Spleen (tissue), 11 donors: ENCODE measurements around the gene RFX2. TPM values are rescaled to one million over a fixed set of nuclear protein-coding genes. Genes with fewer than 3 reads are reported as not detected.

Experiments
- DNase-seq: peaks from one replicate; pipeline ENCODE4 v3.0.0-alpha.2; 2020
- H3K27ac ChIP-seq, 8 donors: fragments of 200-600 bp; sonication (generic) in 7 of 8; 1 replicate in 4 of 8; 2 replicates in 4 of 8; pipeline versions ENCODE4 v1.5.0 to v1.8.0; 2016 to 2021; ENCODE audit warnings: inconsistent platforms in 4 of 8, mild to moderate bottlenecking in 4 of 8, moderate library complexity in 1 of 8
- H3K27me3 ChIP-seq, 7 donors: fragments of 200-600 bp; sonication (generic) in 6 of 7; replicated peaks in 1 of 7; 1 replicate in 4 of 7; 2 replicates in 3 of 7; pipeline versions ENCODE4 v1.5.0 to v1.8.0; 2016 to 2021; ENCODE audit warnings: inconsistent platforms in 3 of 7, mild to moderate bottlenecking in 1 of 7
- H3K36me3 ChIP-seq, 6 donors: fragments of 200-600 bp; sonication (generic) in 5 of 6; 1 replicate in 4 of 6; 2 replicates in 2 of 6; pipeline versions ENCODE4 v1.5.0 to v1.8.0; 2016 to 2021; ENCODE audit warnings: inconsistent platforms in 2 of 6
- H3K4me1 ChIP-seq, 6 donors: fragments of 200-600 bp; sonication (generic) in 5 of 6; 1 replicate in 3 of 6; 2 replicates in 3 of 6; pipeline versions ENCODE4 v1.5.0 to v1.8.0; 2016 to 2021; ENCODE audit warnings: inconsistent platforms in 3 of 6
- H3K4me3 ChIP-seq, 8 donors: fragments of 200-600 bp; sonication (generic) in 7 of 8; 1 replicate in 4 of 8; 2 replicates in 4 of 8; pipeline versions ENCODE4 v1.5.0 to v1.8.0; 2016 to 2021; ENCODE audit warnings: inconsistent platforms in 4 of 8, mild to moderate bottlenecking in 4 of 8, moderate library complexity in 2 of 8
- H3K9me3 ChIP-seq, 8 donors: fragments of 200-600 bp; sonication (generic) in 7 of 8; 1 replicate in 4 of 8; 2 replicates in 4 of 8; pipeline versions ENCODE4 v1.5.0 to v1.8.0; 2016 to 2021; ENCODE audit warnings: inconsistent platforms in 4 of 8
- CTCF ChIP-seq, 11 experiments: fragments of 200-600 bp in 7 of 11; fragments of 450-650 bp in 4 of 11; sonication (generic) in 4 of 11; IDR thresholded peaks in 8 of 11; conservative IDR thresholded peaks in 3 of 11; 1 replicate in 7 of 11; 2 replicates in 4 of 11; pipeline versions ENCODE4 v1.4.0 to v1.8.0; 2016 to 2021; ENCODE audit warnings: antibody characterized with exemption in 11 of 11, inconsistent platforms in 4 of 11, mild to moderate bottlenecking in 1 of 11
- POLR2A ChIP-seq, 3 donors: fragments of 450-650 bp; IDR thresholded peaks; one replicate each; pipeline ENCODE4 v1.5.1; 2017; ENCODE audit warnings: antibody characterized with exemption in 3 of 3, mild to moderate bottlenecking in 1 of 3
- POLR2AphosphoS5 ChIP-seq, 3 donors: sonication (generic); formaldehyde crosslinking; IDR thresholded peaks; one replicate each; pipeline ENCODE4 v1.5.1; 2017; ENCODE audit warnings: antibody characterized with exemption in 3 of 3
- WGBS, 5 donors: extraction: QIAGEN DNeasy Blood & Tissue Kit in 3 of 5; methylation state at CpG; one replicate each; pipeline versions ENCODE4 v1.1.5 to v1.1.7; 2013 to 2018; 5-methylcytosine and 5-hydroxymethylcytosine counted together
- intact Hi-C: fragments of 100-400 bp; cut with DNase I; formaldehyde crosslinking; loops from one replicate; pipeline ENCODE4 v1.15.0; 2023; ENCODE audit warnings: low total_unique reads
- polyA plus RNA-seq, 3 donors: library from polyadenylated mRNA; stranded (reverse); fragments of 200-250 nt; gene quantifications; one replicate each; pipeline ENCODE4 v1.2.1, GENCODE V29; 2013
- total RNA-seq, 7 donors: library from RNA; depleted of rRNA in 3 of 7; stranded (reverse); fragments of >200 nt in 3 of 7; fragmentation: NEBNext Ultra II Directional in 4 of 7; extraction: Animal tissue kit (Norgen Biotek cat#: 25700) in 4 of 7; gene quantifications; one replicate each; pipeline versions ENCODE4 v1.1.0 to v1.2.1, GENCODE V29; 2016 to 2021
- donor health status: healthy with polysubstance abuse.
- donor health status: DM: no; HTN: no; CAD: no; lungs with moderate emphysema.
- donor health status: DM: no; HTN: no; CAD: no.
- donor health status: Bipolar disorder and iron deficiency.
- donor health status: healthy.
- donor health status: DM: no; HTN: no; CAD: no.
- donor health status: DM: yes; HTN: yes; CAD: no.

Gene RFX2
- total and polyA plus RNA-seq, 10 donors, result 1.1 to 15.8 (median 7.8) TPM

GRCh38 chr19:6092329-6093286, 17.7 kb downstream of the RFX2 start:
- H3K36me3 ChIP-seq, result no peaks in the 10 kb centered on the region
- intact Hi-C loops, result no loop called here
- no peaks in the 10 kb centered on the region for H3K9me3 ChIP-seq
- peak in 1 of 3 donors; percentile 8 for TF ChIP-seq POLR2AphosphoS5 (IDR thresholded peaks at IDR 0.05)
- TF ChIP-seq POLR2A (IDR thresholded peaks at IDR 0.05), result no peak
- 61 to 73% (median 67%) methylated on average over 39 to 40 of the region's 40 CpGs for WGBS, 5 donors
- peaks cover 2 to 31% (median 11%) of the 10 kb centered on the region in 6 donors for H3K4me1 ChIP-seq
- H3K27ac ChIP-seq, result peak overlapping the region in 3 of 8 donors; percentile 22 to 49 (median 43)
- no peak for DNase-seq
- H3K4me3 ChIP-seq, result no peak overlapping the region
- H3K27me3 ChIP-seq, result no peaks in the 10 kb centered on the region

- no peak for DNase-seq
- TF ChIP-seq CTCF (IDR thresholded peaks at IDR 0.05 in 8 of 11, conservative IDR thresholded peaks at IDR 0.05 in 3 of 11), result no peak
- TF ChIP-seq POLR2A (IDR thresholded peaks at IDR 0.05), result no peak
- no peak for TF ChIP-seq POLR2AphosphoS5 (IDR thresholded peaks at IDR 0.05)
- WGBS, 5 donors, result 65 to 77% (median 71%) methylated on average over 8 of the region's 8 CpGs
- Histone ChIP-seq H3K27ac (peak overlapping the region in 3 of 8 donors; percentile 22 to 49 (median 43)), H3K4me3 (no peak overlapping the region), H3K4me1 (peaks cover 10 to 39% (median 19%) of the 10 kb centered on the region in 6 donors), H3K36me3 (no peaks in the 10 kb centered on the region), H3K9me3 (no peaks in the 10 kb centered on the region), H3K27me3 (no peaks in the 10 kb centered on the region)
- intact Hi-C loops, result no loop called here
These were observed 18.5 kb downstream of the RFX2 start for GRCh38 chr19:6091771-6092291.

- no peak for TF ChIP-seq POLR2A (IDR thresholded peaks at IDR 0.05)
- no peak for TF ChIP-seq CTCF (IDR thresholded peaks at IDR 0.05 in 8 of 11, conservative IDR thresholded peaks at IDR 0.05 in 3 of 11)
- no peak for TF ChIP-seq POLR2AphosphoS5 (IDR thresholded peaks at IDR 0.05)
- H3K4me3 ChIP-seq, result no peak overlapping the region
- no peaks in the 10 kb centered on the region for H3K36me3 ChIP-seq
- DNase-seq, result no peak
- no peaks in the 10 kb centered on the region for H3K27me3 ChIP-seq
- no peaks in the 10 kb centered on the region for H3K9me3 ChIP-seq
- intact Hi-C loops, result no loop called here
- 86 to 97% (median 95%) methylated on average over 3 of the region's 3 CpGs for WGBS, 5 donors
- H3K27ac ChIP-seq, result no peak overlapping the region
- H3K4me1 ChIP-seq, result peaks cover 12 to 47% (median 25%) of the 10 kb centered on the region in 6 donors
These were observed 19.7 kb downstream of the RFX2 start for GRCh38 chr19:6090634-6091033.

- H3K9me3 ChIP-seq, result peaks cover 0 to 3% (median 0%) of the 10 kb centered on the region in 8 donors
- DNase-seq, result no peak
- intact Hi-C loops, result no loop called here
- H3K36me3 ChIP-seq, result no peaks in the 10 kb centered on the region
- TF ChIP-seq POLR2A (IDR thresholded peaks at IDR 0.05) (no peak), CTCF (IDR thresholded peaks at IDR 0.05 in 8 of 11, conservative IDR thresholded peaks at IDR 0.05 in 3 of 11) (no peak), POLR2AphosphoS5 (IDR thresholded peaks at IDR 0.05) (no peak)
- H3K27me3 ChIP-seq, result no peaks in the 10 kb centered on the region
- peak overlapping the region in 3 of 8 donors; percentile 61 to 73 (median 65) for H3K27ac ChIP-seq
- H3K4me3 ChIP-seq, result no peak overlapping the region
- 78 to 92% (median 84%) methylated on average over 3 of the region's 3 CpGs for WGBS, 5 donors
- H3K4me1 ChIP-seq, result peaks cover 12 to 47% (median 25%) of the 10 kb centered on the region in 6 donors
These were observed 21.7 kb downstream of the RFX2 start for GRCh38 chr19:6088602-6089049.
